Activated CD8-positive, alpha-beta memory T cell treated with anti-CD3 and anti-CD28 coated beads for 1 hour (primary cell): ENCODE data around the gene TAP2.
"Not testable (repeated sequence)": the region's sequence is repeated elsewhere in the genome, so short reads cannot be mapped to it uniquely, and the experiment has no call there.

Source experiments
- DNase-seq, 2 donors: peaks; one replicate each; pipeline ENCODE4 v3.0.0-alpha.2; 2020; ENCODE audit warnings: low read depth in 1 of 2; ENCODE audit errors: extremely low read depth in 1 of 2

The TAP2 gene

DNA sequence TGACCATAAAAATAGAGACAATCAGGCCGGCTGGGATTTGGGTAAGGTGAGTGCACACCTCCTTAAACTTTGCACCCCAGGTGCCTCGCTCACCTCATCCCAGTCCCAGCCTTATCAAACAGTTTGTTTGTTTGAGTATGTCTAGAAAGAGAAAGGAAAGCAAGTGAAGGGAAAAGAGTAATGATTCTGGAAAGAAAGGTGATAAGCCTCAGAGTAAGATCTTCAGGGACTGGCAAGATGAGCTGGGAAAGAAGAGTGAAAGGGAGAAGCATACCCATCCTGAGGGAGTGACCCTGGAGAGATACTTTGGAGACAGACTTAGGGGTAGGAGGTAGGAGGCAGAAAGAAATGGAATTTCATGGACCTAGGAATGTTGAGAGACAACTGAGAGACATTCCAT is 1.7 kb downstream of the TAP2 start:
- DNase-seq = no peak

DNA sequence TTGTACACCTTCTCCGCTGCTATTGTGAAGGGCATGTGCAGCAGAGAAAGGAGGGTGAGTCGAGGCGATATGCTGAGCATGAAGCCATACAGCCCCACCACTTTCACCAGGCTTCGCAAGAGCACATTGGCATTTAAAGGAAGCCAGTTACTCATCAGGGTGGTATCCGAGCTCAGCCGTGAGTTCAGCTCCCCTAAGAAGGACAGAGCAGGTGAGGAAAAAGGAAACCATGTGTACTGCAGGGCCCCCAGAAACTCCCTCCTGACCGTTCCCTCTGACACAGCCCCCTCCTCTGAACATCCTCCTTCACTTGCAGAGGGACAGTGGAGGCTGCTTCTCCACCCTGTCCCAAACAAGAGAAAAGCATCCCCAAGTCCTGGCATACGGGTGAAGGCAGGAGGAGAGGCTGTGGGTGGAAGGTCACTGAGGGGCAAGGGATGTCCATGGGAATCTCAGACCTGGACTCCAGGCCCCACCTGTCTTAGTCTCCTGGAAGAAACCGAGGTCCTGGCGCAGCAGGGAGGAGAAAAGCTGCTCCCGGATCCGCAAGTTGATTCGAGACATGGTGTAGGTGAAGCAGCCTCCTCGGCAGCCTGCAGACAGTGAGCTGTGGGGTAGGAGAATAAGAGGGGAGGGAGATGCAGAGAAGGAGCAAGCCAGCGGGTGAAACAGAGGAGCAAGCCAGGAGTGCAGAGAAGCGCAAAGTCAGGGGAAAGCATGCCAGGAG is 3.2 kb downstream of the TAP2 start:
- no peak for DNase-seq

DNA sequence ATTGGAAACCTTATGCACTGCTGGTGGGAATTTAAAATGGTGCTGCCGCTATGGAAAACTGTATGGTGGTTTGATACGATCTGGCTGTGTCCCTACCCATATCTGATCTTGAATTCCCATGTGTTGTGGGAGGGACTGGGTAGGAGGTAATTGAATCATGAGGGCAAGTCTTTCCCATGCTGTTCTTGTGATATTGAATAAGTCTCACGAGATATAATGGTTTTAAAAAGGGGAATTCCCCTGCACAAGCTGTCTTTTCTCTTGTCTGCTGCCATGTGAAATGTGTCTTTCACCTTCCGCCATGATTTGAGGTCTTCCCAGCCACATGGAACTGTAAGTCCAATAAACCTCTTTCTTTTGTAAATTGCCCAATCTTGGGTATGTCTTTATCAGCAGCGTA is 4.9 kb downstream of the TAP2 start:
- no peak for DNase-seq

DNA sequence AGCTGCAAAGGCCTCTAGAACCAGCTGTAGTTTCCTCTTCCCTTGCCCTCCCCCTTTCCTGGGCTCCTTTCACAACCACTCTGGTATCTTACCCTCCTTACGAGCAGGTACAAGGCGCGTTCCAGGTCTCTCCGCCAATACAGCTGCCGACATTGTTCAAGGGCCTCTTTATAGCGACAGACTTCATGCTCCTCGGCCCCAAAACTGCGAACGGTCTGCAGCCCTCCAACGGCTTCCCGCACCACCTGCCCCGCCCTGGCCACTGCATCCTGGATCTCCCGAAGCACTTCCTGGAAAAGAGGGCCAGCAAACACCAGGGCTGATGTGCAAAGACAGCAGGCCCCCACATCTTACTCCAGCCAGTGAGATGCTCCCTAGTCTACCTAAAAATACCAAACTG is 6.0 kb downstream of the TAP2 start:
- no peak for DNase-seq

DNA sequence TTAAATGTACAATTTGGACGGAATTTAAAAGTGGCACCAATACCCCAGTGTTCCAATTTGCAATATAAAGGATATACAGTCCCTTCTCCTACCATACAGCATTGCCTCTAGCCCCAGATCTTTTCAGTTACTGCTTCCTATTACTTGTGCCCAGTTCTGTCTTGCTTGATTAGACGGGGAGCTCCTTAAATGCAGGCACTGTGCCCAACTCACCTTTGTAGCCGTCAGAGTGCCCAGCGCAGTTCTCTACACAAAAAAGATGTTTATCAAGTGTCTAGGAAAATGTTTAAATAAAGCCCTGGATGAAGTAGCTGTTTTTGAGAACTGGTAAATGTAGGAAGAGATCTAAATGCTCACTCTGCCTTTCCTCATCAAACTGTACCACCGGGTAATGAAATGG is 7.6 kb downstream of the TAP2 start:
- DNase-seq = no peak

DNA sequence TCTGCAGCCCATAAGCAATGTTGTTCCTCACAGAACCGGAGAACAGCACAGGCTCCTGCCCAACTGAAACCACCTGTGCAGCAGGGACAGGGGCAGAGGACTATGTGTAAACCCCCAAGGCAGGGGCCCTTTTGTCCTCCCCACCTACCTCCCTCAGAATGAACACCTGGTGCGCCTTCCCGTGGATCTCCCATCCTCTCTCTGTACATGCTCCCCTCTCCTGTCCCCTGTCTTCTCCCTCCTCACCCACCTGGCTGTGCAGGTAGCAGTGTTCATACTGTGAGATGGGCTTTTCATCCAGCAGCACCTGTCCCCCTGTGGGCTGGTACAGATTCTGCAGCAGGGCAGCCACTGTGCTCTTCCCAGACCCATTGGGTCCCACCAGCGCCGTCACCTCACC is 8.5 kb downstream of the TAP2 start:
- DNase-seq = no peak

DNA sequence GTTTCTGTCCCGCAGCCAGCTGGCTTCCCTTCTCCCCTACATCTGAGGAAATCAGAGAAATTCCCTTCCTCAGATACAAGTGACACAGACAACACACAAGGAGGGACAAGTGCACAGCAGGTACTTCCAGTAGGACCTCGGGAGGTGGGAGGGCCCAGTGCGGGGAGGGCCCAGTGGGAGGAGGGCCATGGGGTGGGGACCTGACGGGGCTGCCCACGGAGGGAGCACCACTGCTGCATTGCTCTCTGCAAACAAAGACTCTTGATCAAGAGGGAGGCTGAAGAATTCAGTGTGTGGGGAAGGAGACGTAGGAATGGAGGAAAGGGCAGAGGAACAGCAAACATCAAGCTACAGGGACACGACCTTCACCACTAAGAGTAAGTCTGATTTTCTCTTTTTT is 9.0 kb downstream of the TAP2 start:
- no peak for DNase-seq

DNA sequence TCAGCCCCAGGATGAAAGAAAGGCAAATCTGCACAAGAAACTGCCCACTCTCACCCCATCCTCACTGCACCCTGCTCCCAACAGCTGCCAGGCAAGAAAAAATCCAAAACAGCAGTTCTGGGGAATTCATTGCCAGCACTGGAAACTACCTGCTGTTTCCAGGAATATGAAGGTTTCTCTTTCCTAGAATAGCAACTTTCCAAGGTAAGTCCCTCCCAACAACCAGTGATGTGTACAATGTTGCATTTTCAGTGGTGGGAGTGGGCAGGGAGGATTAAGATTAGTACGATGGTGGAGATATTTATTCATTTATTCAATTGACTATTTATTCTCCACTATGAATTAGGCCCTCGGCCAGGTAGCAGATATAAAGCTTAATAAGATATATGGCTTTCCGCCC is 11.5 kb downstream of the TAP2 start:
- DNase-seq = no peak

DNA sequence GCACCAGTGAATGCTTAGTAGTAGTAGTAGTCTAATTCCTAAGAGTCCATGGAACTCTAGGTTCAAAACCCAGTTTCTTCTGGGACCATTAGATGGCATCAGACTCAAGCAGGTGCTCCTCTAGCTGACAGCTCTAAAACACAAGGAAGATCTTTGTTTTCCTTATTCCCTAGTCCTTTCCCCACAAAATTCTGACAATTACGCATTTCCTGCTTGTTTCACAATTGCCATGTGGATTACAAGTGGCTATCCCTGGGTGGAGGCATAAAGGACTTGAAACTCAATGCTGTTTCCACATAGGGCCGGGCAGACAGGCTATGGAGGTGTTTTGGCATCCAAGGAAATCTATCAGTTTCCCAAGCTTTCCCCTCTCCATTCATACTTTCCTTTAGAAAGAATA is 12.6 kb downstream of the TAP2 start:
- DNase-seq = no peak

DNA sequence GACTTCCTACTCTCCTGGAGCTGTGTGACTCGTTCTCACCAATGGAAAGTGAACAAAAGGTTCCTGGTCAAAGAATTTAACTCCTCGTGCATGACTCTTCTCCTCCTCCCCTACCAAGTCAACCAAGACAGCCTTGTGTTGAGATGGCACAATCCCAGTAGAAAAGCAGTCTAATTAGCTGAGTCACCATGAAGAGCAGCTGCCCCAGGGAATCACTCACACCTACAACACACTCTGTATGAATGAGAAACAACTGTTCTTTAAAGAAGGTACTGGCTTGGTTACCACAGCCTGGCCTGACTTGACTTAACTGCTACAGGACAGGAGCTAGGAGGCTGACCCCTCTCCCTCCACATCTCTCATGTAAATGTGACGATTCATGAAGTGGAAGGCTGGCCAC is 18.8 kb downstream of the TAP2 start:
- no peak for DNase-seq

DNA sequence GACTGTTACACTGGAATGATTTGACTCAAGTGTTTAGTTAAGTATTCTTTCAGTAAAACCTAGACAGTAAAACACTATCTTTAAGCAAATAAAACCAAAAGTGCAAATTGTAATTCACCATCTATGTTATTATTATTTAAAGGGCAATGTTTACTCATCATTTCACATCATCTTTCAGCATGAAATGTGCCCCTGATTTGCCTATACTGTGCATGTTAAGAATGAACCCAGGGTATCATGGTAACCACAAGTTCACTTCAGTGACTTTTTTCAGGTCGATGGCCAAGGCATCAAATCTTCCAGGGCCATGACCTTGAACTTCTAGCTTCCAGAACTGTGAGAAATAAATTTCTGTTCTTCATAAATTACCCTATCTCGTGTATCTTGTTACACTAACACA is 19.7 kb downstream of the TAP2 start:
- DNase-seq = no peak

DNA sequence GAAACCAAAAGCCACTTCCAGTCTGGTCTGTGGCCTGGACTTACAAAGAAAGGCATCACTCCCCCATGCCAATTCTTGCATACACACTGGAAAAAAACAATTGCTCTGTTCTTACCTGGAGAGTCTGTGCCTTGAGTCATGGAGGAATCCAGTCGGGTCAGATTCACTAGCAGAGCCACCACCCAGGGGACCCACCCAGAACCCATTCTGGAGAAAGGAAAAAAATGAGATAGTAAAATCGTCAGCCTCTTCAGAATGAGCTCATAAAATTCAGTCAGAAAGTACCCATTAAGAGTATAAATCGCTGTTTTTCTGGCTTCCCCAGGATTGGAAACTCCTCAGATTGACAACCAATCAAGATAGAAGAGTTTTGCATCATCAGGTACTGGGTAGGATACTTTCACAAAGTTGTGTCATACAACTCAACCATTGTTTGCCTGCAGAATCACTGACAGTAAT is 21.8 kb downstream of the TAP2 start, which contains the start of gene HLA-DOB:
Gene HLA-DOB (minus strand): TSS at position 257 of the 459 bp plus-strand sequence. CDS start 51 bp downstream, at position 206.
- DNase-seq = no peak

DNA sequence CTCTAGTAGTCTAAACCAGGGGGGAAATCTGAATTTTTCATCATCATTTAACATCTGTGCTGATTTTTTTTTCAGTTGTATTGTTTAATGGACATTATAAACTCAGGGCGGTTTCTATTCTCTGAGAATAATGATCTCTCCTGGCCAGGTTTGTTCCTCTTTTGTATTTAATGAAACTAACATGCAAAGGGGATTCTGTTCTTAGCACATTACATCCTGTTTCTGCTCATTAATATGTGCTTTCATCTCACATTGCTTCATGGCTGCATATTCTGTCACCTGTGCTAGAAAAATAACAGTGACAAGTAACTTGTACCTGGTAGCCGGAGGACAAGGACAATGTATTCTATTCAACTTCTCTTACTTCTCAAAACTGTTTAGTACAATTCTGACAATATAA is 22.5 kb downstream of the TAP2 start:
- DNase-seq = no peak

DNA sequence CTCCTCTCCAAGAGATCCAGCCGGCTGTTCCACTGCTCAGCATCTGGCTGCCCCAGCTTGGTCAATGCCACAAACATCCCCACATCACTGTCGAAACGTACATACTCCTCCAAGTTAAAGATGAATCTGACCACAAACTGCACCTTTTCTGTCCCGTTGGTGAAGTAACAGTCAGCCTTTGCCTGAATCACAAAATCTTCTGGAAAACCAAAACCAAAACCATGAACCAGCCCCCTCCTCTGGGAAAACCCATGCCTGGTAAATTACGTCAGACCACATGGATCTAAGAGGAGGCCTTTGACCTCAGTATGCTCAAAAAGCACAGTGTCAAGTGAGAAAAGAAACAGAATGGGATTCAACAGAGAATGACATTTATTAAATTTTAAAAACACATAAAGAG is 23.4 kb downstream of the TAP2 start:
- no peak for DNase-seq

DNA sequence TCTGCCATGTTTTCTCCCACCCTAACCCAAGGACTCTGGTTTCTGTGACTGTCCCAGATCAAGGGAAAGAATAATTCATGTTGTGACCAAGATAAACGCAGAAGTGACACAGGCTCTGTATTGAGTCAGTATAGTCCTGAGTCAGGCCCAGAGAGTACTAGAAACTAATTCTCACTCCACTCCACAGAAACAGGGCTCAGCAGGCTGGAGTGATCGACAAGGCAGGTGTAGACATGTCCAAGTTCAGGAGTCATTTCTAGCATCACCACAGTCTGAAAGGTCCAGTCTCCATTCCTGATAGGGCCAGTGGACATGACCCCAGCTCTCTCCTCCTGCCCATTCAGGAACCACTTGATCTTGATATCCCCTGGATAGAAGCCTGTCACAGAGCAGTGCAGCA is 24.4 kb downstream of the TAP2 start:
- no peak for DNase-seq

DNA sequence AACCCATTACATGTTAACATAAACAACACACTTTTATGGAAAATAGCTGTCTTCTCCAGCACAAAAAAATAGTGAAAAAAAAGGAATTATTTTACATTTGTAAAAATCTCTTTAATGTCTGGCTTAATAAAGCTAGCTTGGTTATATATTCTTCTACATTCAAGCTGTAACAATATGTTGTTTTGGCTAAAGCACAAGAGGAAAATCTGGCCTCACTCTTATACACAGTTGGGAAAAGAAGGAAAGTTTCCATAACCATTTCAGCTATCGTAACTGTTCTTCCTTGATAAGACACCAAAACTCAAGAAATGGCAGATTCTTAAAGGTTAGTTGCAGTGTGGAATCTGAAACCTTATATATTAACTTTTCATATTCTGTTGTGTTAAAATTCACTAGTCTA is 29.4 kb downstream of the TAP2 start:
- no peak for DNase-seq

DNA sequence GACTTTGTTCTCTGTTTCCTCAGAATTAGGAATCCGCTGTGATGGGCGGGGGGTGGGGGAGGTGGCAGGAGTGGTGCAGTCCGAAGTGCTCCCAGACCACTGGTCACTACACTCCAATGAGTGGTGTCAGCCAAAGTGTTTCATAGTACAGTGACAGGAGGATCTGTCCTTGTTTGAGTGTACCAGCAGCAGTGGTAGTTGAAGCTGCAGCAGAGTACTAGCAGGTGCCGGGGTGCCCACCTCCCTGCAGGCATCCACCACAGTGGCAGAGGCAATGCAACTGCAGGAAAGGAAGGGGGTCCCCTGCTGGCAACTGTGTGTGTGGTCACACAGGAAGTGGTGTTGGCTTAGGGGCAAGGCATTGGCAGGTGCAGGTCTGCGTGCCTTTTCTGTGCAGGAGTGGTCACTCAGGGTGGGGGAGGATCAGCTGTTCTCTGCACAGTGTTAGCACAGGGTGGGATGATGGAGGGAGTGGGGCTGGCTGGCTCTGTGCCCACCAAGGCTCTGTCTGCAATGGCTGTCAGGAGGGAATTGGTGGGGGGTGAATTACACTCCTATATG is 31.4 kb downstream of the TAP2 start:
- DNase-seq = no peak

DNA sequence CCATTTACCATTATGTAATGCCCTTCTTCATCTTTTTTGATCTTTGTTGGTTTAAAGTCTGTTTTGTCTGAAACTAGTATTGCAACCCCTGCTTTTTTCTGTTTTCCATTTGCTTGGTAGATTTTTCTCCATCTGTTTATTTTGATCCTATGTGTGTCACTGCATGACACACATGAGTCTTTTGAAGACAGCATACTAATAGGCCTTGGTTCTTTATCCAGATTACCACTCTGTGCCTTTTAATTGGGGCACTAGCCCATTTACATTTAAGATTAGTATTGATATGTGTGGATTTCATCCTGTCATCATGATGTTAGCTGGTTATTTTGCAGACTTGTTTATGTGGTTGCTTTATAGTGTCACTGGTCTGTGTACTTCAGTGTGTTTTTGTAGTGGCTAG is 33.1 kb downstream of the TAP2 start:
- DNase-seq = not testable (repeated sequence)

DNA sequence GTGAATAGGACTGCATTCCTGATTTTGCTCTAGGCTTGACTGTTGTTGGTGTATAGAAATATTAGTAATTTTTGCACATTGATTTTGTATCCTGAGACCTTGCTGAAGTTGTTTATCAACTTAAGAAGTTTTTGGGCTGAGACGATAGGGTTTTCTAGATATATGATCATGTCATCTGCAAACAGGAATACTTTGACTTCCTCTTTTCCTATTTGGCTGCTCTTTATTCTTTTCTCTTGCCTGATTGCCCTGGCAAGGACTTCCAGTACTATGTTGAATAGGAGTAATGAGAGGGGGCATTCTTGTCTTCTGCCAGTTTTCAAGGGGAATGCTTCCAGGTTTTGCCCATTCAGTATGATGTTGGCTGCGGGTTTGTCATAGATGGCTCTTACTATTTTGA is 35.1 kb downstream of the TAP2 start:
- no peak for DNase-seq

DNA sequence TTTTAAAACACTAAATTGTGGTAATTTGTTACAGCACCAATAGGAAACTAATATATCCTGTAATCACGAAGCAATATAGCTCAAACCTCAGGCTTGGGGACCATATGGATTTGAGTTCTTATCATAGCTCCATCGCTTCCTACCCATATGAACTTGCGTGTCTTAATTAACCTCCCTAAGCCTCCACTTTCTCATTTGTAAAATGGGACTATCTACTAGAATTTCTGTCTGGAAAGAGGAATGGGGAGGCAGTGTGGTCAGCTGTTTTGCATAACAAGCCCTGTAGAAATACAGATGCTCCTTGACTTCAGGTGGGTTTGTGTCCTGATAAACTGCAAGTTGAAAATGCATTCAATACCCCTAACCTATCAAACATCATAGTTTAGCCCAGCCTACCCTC is 38.8 kb downstream of the TAP2 start:
- DNase-seq = no peak

DNA sequence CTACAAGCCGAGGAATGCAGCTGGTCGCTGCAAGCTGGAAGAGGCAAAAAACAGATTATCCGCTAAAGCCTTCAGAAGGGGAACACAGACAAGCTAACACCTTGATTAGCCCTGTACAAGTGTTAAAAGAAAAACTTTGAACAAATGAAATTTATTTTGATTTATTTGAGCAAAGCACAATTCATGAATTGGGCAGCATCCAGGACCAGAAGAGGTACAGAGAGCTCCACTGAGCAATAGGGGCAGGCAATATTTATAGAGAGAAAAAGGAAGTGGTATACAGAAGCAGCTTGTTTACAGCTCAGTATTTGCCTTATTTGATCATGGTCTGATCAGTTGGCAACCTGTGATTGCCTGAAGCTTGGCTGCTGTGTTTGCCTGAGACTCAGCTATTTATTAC is 39.4 kb downstream of the TAP2 start:
- DNase-seq = no peak

DNA sequence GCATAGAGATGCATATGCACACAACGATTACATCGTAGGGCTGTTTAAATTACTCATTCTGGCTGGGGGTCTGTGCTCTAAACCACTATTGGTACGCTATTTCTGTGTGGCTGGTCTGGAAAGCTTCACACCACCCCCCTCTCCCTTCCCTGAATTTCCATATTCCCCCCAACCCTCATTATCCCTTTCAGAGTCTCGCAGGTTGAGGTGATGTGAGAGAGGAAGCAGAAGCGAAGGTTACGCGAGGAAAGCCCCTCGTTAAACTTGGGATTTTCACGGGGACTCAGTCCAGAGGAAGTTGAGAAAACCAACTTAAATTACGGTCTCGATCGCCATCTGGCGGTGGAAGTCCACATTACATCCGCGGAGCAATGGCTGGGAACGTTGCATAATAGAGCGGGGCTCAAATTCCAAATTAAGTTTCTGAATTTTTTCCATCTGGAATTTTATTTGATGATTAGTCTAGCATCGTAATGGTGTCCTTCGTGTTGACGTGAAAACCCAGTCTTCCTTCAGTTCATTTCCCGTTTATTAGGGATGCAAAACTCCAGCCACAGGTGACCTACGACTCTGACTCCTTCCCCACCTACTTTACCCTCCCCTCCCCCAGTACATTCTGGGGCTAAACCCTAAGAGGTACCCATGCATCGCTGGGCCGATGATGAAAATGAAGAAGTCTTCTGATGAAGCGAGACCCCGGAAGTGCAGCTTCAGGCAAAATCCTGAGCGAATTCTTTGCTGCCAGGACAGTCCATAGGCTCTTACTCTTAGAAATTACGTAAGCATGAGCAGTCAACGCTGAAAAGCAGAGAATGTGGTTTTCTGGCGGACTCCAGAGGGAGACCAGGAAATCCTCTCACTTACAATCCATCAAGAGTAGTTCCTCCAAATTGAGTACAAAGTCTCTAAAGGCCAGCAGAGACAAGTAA is 41.4 kb downstream of the TAP2 start:
- peak; percentile 53 to 70 for DNase-seq
